Skeletal muscle cell (primary cell): Measurements from ENCODE around the gene MIA3.

ENCODE experiments used
- DNase-seq: peaks from one replicate; pipeline ENCODE4 v3.0.0-alpha.2; 2010; ENCODE audit warnings: low read depth
- H3K4me3 ChIP-seq: 2 replicates; pipeline ENCODE4 v1.5.1; 2011; ENCODE audit warnings: low read depth, mild to moderate bottlenecking, control low read depth, low read length, moderate library complexity

MIA3 gene

GRCh38 chr1:222712253-222713090, 94.6 kb downstream of the MIA3 start, which contains the start of the genes AIDA and BROX:
Gene AIDA (minus strand): TSS chr1:222712491. CDS start chr1:222712317, 174 bp downstream.
Gene BROX (plus strand): TSS chr1:222712564. CDS start chr1:222715700, 3,136 bp downstream.
- DNase-seq: peak; percentile 39
- peak within 1 kb of the TSS; percentile 99 for H3K4me3 ChIP-seq

GRCh38 chr1:222713091-222713961, 95.4 kb downstream of the MIA3 start:
- H3K4me3 ChIP-seq: peak overlapping the region; percentile 99
- DNase-seq: peak; percentile 87

- no peak overlapping the region for H3K4me3 ChIP-seq
These were observed 98.5 kb downstream of the MIA3 start for GRCh38 chr1:222716393-222716792.

More at GRCh38 chr1:222716393-222716792, 98.5 kb downstream of the MIA3 start:
- no peak for DNase-seq
